HG03521 (cell line): Measurements from ENCODE around the gene NEUROG1.

ENCODE experiments used
- ATAC-seq: cut with Tn5 transposase; IDR thresholded peaks from one replicate; pipeline ENCODE4 v1.9.1; 2021; ENCODE audit warnings: mild to moderate bottlenecking, moderate library complexity; ENCODE audit not compliant: unreplicated experiment

The NEUROG1 gene

GRCh38 chr5:135535820-135536801, at the start of gene NEUROG1:
Gene NEUROG1 (minus strand): TSS chr5:135535964. CDS start chr5:135535690, 274 bp downstream.
- ATAC-seq: no peak

- ATAC-seq: no peak
Observed at GRCh38 chr5:135584918-135585317, 49.2 kb upstream of the NEUROG1 start.

- no peak for ATAC-seq
Observed at GRCh38 chr5:135584276-135584675, 48.5 kb upstream of the NEUROG1 start.

- no peak for ATAC-seq
Observed at GRCh38 chr5:135582099-135582781, 46.5 kb upstream of the NEUROG1 start.

GRCh38 chr5:135578685-135579341, 43.0 kb upstream of the NEUROG1 start, which contains the start of gene CXCL14:
Gene CXCL14 (minus strand): TSS chr5:135578991. CDS start chr5:135578778, 213 bp downstream.
- ATAC-seq: no peak

- ATAC-seq: no peak
Observed at GRCh38 chr5:135578305-135578684, 42.5 kb upstream of the NEUROG1 start.

- no peak for ATAC-seq
Observed at GRCh38 chr5:135577421-135577820, 41.7 kb upstream of the NEUROG1 start.

GRCh38 chr5:135576075-135576599, 40.4 kb upstream of the NEUROG1 start:
- ATAC-seq: no peak

- ATAC-seq: no peak
Observed at GRCh38 chr5:135574493-135574892, 38.7 kb upstream of the NEUROG1 start.

GRCh38 chr5:135571902-135572301, 36.1 kb upstream of the NEUROG1 start:
- ATAC-seq: no peak

GRCh38 chr5:135571066-135571609, 35.4 kb upstream of the NEUROG1 start:
- ATAC-seq: no peak

GRCh38 chr5:135570453-135570764, 34.6 kb upstream of the NEUROG1 start:
- no peak for ATAC-seq

- ATAC-seq: no peak
Observed at GRCh38 chr5:135569755-135570452, 34.1 kb upstream of the NEUROG1 start.

- ATAC-seq: no peak
Observed at GRCh38 chr5:135568923-135569360, 33.2 kb upstream of the NEUROG1 start.

- no peak for ATAC-seq
Observed at GRCh38 chr5:135568246-135568645, 32.5 kb upstream of the NEUROG1 start.

- ATAC-seq: no peak
Observed at GRCh38 chr5:135567661-135568060, 31.9 kb upstream of the NEUROG1 start.

GRCh38 chr5:135566422-135567400, 30.9 kb upstream of the NEUROG1 start:
- no peak for ATAC-seq

- ATAC-seq: no peak
Observed at GRCh38 chr5:135565725-135566421, 30.1 kb upstream of the NEUROG1 start.
